ENCODE measurements around the gene STAT3.
A peak's percentile ranks its signal among the peaks of the same experiment; 100 is the strongest.

The STAT3 gene

GRCh38 chr17:42281571-42282096, 106.6 kb downstream of the STAT3 start:
- H3K4me3 ChIP-seq (replicated peaks in 1 of 2; ENCODE audit: low read depth in 2 of 2, low read length in 2 of 2) = no peak overlapping the region
- TF ChIP-seq CTCF (IDR thresholded peaks at IDR 0.05; ENCODE audit: low read depth, low read length) = no peak
- no peak for DNase-seq (ENCODE audit: low read depth in 2 of 2)

- no peak for DNase-seq (ENCODE audit: low read depth in 2 of 2)
- no peak overlapping the region for H3K4me3 ChIP-seq (replicated peaks in 1 of 2; ENCODE audit: low read depth in 2 of 2, low read length in 2 of 2)
These were observed 108.2 kb downstream of the STAT3 start for GRCh38 chr17:42279776-42280630.

GRCh38 chr17:42277342-42277712, 110.9 kb downstream of the STAT3 start:
- no peak for DNase-seq (ENCODE audit: low read depth in 2 of 2)
- no peak for TF ChIP-seq CTCF (IDR thresholded peaks at IDR 0.05; ENCODE audit: low read depth, low read length)
- H3K4me3 ChIP-seq (replicated peaks in 1 of 2; ENCODE audit: low read depth in 2 of 2, low read length in 2 of 2) = no peak overlapping the region

More at GRCh38 chr17:42279776-42280630, 108.2 kb downstream of the STAT3 start:
- TF ChIP-seq CTCF (IDR thresholded peaks at IDR 0.05; ENCODE audit: low read depth, low read length) = no peak

GRCh38 chr17:42276609-42277341, 111.5 kb downstream of the STAT3 start:
- no peak for TF ChIP-seq CTCF (IDR thresholded peaks at IDR 0.05; ENCODE audit: low read depth, low read length)
- DNase-seq (ENCODE audit: low read depth in 2 of 2) = peak; percentile 83 to 89
- H3K4me3 ChIP-seq (replicated peaks in 1 of 2; ENCODE audit: low read depth in 2 of 2, low read length in 2 of 2) = peak overlapping the region; percentile 56 to 84

- H3K4me3 ChIP-seq (replicated peaks in 1 of 2; ENCODE audit: low read depth in 2 of 2, low read length in 2 of 2) = peak within 1 kb of the TSS; percentile 77 to 84
- TF ChIP-seq CTCF (IDR thresholded peaks at IDR 0.05; ENCODE audit: low read depth, low read length) = no peak
- DNase-seq (ENCODE audit: low read depth in 2 of 2) = peak; percentile 45 to 70
These were observed 112.0 kb downstream of the STAT3 start, which contains the start of gene STAT5B for GRCh38 chr17:42276359-42276608. Gene STAT5B, minus strand, starts transcription at chr17:42276391. Its CDS starts 44,264 bp downstream, at chr17:42232127.

GRCh38 chr17:42275527-42276358, 112.5 kb downstream of the STAT3 start:
- TF ChIP-seq CTCF (IDR thresholded peaks at IDR 0.05; ENCODE audit: low read depth, low read length) = no peak
- peak; percentile 33 to 48 for DNase-seq (ENCODE audit: low read depth in 2 of 2)

More at GRCh38 chr17:42275527-42276358, 112.5 kb downstream of the STAT3 start:
- H3K4me3 ChIP-seq (replicated peaks in 1 of 2; ENCODE audit: low read depth in 2 of 2, low read length in 2 of 2) = peak overlapping the region; percentile 77 to 84

Data from cardiac fibroblast (primary cell).